Coronary artery (tissue), 2 donors: ENCODE results near the gene ADAMTS12.

Source experiments
- DNase-seq: peaks from one replicate; pipeline ENCODE4 v3.0.0-alpha.2; 2017; ENCODE audit warnings: low spot score
- H3K27ac ChIP-seq, 2 donors: fragments of 200-600 bp; sonication (generic); one replicate each; pipeline ENCODE4 v1.5.1; 2016 to 2019
- H3K4me3 ChIP-seq: fragments of 200-600 bp; sonication (generic); 2 replicates; pipeline ENCODE4 v1.5.1; 2016; ENCODE audit warnings: mild to moderate bottlenecking, moderate library complexity
- TF ChIP-seq, protein P1 (sequence below): fragments of 200-600 bp; sonication (generic); IDR thresholded peaks from one replicate; pipeline ENCODE4 v1.5.1; 2019; ENCODE audit warnings: antibody characterized with exemption

Gene ADAMTS12

DNA sequence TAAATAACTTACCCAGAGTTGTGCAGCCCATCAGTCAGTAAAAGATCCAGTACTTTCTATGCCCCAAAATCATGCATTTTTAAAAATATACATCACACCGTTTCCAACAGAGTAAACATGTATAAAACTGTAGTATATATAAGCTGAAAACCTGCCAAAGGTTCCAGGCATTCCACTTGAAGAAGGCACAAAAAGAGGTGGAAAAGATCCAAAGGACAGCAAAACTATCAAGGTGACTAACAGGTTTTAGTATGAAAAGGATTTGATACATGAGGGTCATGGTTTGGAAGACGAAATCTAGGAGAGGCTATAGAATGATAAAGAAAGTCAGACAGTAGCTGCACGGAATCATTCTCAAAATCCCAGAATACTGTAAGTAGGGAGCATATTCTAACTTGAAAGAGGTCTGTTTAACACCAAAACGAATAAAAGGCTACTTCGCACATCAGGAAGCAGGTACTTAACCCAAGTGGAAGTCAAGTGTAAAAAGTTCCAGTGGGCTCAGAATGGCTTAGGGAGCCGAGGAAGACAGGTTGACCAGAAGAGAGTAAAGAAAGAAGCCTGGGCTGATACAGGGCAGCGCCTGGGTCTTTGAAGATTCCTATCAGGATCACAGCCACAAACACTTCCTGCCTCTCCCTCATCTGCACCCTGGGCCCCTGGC, 207.2 kb downstream of the ADAMTS12 start:
- DNase-seq = no peak

DNA sequence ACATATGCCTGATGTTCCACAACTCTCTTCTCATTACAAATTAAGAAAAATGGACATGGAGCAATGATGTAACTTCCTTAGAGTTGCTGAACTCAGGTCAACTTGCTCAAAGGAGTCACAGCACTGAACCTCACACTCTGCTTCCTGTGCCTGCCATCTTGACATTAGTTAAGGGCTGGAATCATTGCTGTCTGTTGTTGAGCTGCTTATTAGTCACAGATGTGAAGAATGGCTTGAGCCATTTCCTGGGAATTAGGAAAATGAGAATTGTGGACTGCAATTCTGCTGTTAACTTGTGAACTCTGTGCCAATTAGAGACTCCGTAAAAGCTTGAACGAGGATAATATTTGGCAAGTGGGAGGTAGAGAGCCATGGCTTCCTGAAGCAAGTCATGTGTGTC, 212.0 kb downstream of the ADAMTS12 start:
- no peak for DNase-seq
- TF ChIP-seq, protein P1, sequence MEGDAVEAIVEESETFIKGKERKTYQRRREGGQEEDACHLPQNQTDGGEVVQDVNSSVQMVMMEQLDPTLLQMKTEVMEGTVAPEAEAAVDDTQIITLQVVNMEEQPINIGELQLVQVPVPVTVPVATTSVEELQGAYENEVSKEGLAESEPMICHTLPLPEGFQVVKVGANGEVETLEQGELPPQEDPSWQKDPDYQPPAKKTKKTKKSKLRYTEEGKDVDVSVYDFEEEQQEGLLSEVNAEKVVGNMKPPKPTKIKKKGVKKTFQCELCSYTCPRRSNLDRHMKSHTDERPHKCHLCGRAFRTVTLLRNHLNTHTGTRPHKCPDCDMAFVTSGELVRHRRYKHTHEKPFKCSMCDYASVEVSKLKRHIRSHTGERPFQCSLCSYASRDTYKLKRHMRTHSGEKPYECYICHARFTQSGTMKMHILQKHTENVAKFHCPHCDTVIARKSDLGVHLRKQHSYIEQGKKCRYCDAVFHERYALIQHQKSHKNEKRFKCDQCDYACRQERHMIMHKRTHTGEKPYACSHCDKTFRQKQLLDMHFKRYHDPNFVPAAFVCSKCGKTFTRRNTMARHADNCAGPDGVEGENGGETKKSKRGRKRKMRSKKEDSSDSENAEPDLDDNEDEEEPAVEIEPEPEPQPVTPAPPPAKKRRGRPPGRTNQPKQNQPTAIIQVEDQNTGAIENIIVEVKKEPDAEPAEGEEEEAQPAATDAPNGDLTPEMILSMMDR = no peak
- no peak overlapping the region for H3K4me3 ChIP-seq
- no peak overlapping the region for H3K27ac ChIP-seq

More for the DNA sequence above, 207.2 kb downstream of the ADAMTS12 start:
- no peak overlapping the region for H3K27ac ChIP-seq
- H3K4me3 ChIP-seq = no peak overlapping the region
- TF ChIP-seq, protein P1 = no peak

DNA sequence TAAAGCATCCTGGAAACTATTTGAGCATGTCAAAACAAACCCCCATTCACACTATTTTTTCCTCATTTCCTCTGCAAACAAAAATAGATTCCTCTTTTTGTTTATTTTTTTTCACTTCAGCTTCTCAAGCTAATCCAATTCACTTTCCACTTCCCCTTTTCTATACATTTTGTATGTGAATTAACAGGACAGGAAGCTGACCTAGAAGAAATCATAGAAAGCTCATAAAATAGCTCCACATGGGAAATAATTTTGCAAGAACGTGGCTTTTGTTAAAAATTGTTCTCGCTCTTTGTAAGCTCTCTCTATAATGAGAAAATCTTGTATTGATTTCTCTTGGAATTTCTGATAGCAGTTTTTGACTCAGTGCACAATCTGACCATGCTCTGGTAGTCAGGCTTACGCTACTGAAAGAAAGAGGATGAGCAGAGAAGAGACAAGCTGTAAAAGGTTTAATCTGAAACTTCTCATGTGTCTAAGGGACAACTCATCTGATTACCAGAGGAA, 215.8 kb downstream of the ADAMTS12 start:
- H3K27ac ChIP-seq = no peak overlapping the region
- H3K4me3 ChIP-seq = no peak overlapping the region
- TF ChIP-seq, protein P1 = no peak
- DNase-seq = no peak

DNA sequence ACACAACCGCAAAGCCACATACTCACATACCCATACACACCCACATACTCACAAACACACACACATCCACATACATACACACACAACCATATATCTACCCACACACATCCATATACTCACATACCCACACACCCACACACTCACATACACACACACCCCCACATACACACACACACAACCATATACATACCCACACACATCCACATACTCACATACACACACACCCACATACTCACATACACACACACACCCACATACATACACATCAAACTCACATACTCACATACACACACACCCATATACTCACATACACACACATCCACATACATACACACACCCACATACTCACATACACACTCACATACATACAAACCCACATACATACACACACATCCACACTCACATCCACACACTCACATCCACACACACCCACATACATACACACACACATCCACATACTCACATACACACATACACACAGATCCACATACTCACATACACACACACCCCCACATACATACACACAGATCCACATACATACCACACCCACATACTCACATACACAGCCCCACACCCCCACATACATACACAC, 220.0 kb downstream of the ADAMTS12 start:
- no peak for DNase-seq
- TF ChIP-seq, protein P1 = no peak
- Histone ChIP-seq H3K4me3 (no peak overlapping the region), H3K27ac (no peak overlapping the region)

DNA sequence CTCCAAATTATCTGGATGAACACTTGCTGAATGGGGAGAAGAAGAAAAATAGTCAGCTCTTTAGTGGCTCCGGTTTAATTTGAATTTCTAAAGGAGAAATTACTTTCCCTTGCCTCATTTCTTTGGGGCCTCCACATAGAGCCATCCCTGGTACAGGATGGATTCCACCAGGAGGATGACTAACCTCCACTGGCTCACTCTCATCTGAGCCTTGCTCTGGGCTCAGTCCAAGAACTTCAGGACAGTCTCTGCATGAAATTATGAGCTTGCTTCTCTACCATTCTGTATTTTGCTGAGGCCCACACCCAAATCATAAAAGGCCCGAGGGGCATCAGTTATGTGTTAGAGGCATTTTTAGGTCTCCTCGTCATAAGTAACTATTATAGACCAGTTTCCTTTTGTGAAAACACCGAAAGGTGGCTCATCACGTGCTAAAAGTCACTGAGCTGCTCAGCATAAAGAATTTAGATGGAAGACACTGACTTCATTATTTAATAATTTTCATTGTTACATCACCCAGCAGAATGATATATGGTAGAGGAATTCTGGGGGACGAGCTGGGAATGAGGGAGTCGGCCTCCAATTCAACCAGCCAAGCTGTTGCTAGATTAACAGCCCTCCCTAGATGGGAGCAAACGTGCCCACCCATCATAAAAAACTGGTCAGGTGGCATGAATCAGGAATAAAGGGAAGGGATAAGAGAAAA, 228.9 kb downstream of the ADAMTS12 start:
- Histone ChIP-seq H3K27ac (no peak overlapping the region), H3K4me3 (no peak overlapping the region)
- no peak for DNase-seq
- TF ChIP-seq, protein P1 = no peak

DNA sequence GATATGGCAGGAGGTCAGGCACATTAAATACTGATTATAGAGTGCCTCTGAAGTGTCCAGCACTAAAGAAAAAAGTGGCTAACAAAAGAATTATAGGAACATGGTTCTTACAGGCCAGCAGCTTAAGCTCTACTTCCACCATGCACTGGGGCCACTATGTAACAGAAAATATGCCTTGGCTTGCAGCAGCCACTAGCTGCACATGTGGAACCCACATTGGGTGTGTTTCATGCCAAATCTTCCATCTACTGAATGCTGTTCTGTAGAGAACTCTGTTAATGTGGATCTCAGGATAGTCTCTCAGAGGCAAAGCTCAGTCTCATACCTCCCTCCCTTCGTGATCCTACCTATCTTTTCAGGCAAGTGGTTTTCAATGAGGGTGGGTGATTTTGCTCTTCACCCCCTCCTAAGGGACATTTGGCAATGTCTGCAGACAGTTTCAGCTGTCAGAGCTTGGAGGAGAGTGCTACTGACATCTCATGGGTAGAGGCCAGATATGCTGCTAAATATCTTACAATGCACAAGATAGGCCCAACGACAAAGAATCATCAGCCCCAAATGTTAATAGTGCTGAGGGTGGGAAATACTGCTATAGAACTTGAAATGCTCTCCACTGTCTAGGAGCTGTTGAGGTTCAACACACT, 232.1 kb downstream of the ADAMTS12 start:
- Histone ChIP-seq H3K27ac (no peak overlapping the region), H3K4me3 (no peak overlapping the region)
- TF ChIP-seq, protein P1 = no peak
- no peak for DNase-seq
